ENCODE results near the gene MAD2L1BP.
"Not testable (repeated sequence)": the region's sequence is repeated elsewhere in the genome, so short reads cannot be mapped to it uniquely, and the experiment has no call there.

Gene MAD2L1BP

DNA sequence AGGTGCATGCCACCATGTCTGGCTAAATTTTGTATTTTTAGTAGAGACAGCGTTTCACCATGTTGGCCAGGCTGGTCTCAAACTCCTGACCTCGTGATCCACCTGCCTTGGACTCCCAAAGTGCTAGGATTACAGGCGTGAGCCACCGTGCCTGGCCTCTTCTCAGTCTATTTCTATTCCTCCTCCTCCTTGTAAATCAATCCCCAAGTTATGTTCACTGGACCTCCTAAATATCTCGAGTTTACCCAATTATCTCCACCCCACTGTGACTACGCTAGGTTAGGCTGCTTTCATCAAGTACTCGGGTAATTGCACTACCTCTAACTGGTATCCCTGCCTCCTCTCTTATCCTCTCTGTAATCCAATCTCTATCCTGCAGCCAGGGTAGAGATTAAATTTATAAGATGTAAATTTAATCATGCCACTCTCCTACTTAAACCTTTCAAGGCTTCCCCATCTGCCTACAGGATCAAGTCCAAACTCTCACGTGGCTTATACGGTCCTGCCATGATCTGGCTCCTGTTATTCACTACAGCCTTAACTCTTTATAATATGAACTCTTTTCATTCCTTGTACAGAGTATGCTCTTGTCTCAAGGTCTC lies 837 bp upstream of the MAD2L1BP start:
- H3K4me3 ChIP-seq (ENCODE audit: insufficient read length, low read depth): no peak overlapping the region
- H3K36me3 ChIP-seq (ENCODE audit: insufficient read depth, insufficient read length, low read length): peaks cover 22% of the 10 kb centered on the region
- DNase-seq (ENCODE audit: low read depth, low spot score): no peak
- no peak overlapping the region for H3K9ac ChIP-seq (ENCODE audit: insufficient read length, low read depth)
- no peak for TF ChIP-seq ZNF274 (IDR thresholded peaks at IDR 0.05; ENCODE audit: low read depth, low read length)
- no peak for TF ChIP-seq SUZ12 (IDR thresholded peaks at IDR 0.05; ENCODE audit: extremely low read depth, insufficient read depth, insufficient read length)
- no peak for TF ChIP-seq YY1 (IDR thresholded peaks at IDR 0.05; ENCODE audit: insufficient read depth, insufficient read length)
- no peaks in the 10 kb centered on the region for H3K27me3 ChIP-seq (ENCODE audit: insufficient read depth, insufficient read length)
- peaks cover 4% of the 10 kb centered on the region for H3K4me1 ChIP-seq (ENCODE audit: insufficient read depth, insufficient read length)
- no peaks in the 10 kb centered on the region for H3K9me3 ChIP-seq (ENCODE audit: insufficient read depth, low read length)

DNA sequence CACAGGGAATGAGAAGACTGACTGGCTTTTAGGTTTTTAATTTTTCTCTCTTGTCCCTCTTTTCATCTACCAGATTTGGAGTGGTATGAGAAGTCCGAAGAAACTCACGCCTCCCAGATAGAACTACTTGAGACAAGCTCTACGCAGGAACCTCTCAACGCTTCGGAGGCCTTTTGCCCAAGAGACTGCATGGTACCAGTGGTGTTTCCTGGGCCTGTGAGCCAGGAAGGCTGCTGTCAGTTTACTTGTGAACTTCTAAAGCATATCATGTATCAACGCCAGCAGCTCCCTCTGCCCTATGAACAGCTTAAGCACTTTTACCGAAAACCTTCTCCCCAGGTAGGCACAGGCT lies 644 bp downstream of the MAD2L1BP start:
- DNase-seq (ENCODE audit: low read depth, low spot score): no peak
- peaks cover 37% of the 10 kb centered on the region for H3K36me3 ChIP-seq (ENCODE audit: insufficient read depth, insufficient read length, low read length)
- H3K9ac ChIP-seq (ENCODE audit: insufficient read length, low read depth): peak overlapping the region; percentile 99
- peak overlapping the region; percentile 95 for H3K4me3 ChIP-seq (ENCODE audit: insufficient read length, low read depth)
- H3K9me3 ChIP-seq (ENCODE audit: insufficient read depth, low read length): no peaks in the 10 kb centered on the region
- TF ChIP-seq SUZ12 (IDR thresholded peaks at IDR 0.05; ENCODE audit: extremely low read depth, insufficient read depth, insufficient read length) (no peak), ZNF274 (IDR thresholded peaks at IDR 0.05; ENCODE audit: low read depth, low read length) (no peak), YY1 (IDR thresholded peaks at IDR 0.05; ENCODE audit: insufficient read depth, insufficient read length) (no peak)
- no peaks in the 10 kb centered on the region for H3K27me3 ChIP-seq (ENCODE audit: insufficient read depth, insufficient read length)
- peaks cover 4% of the 10 kb centered on the region for H3K4me1 ChIP-seq (ENCODE audit: insufficient read depth, insufficient read length)

GRCh38 chr6:43639984-43640800 lies 4.6 kb downstream of the MAD2L1BP start:
- no peaks in the 10 kb centered on the region for H3K27me3 ChIP-seq (ENCODE audit: insufficient read depth, insufficient read length)
- no peak overlapping the region for H3K4me3 ChIP-seq (ENCODE audit: insufficient read length, low read depth)
- no peak overlapping the region for H3K9ac ChIP-seq (ENCODE audit: insufficient read length, low read depth)
- H3K9me3 ChIP-seq (ENCODE audit: insufficient read depth, low read length): no peaks in the 10 kb centered on the region
- DNase-seq (ENCODE audit: low read depth, low spot score): no peak
- H3K4me1 ChIP-seq (ENCODE audit: insufficient read depth, insufficient read length): peaks cover 3% of the 10 kb centered on the region
- peaks cover 47% of the 10 kb centered on the region for H3K36me3 ChIP-seq (ENCODE audit: insufficient read depth, insufficient read length, low read length)
- TF ChIP-seq ZNF274 (IDR thresholded peaks at IDR 0.05; ENCODE audit: low read depth, low read length): no peak
- TF ChIP-seq SUZ12 (IDR thresholded peaks at IDR 0.05; ENCODE audit: extremely low read depth, insufficient read depth, insufficient read length): no peak
- no peak for TF ChIP-seq YY1 (IDR thresholded peaks at IDR 0.05; ENCODE audit: insufficient read depth, insufficient read length)

GRCh38 chr6:43644940-43645612 lies 9.4 kb downstream of the MAD2L1BP start, which contains the start of gene RSPH9:
TSS of gene RSPH9 (plus strand) at chr6:43645036. CDS start at chr6:43645099, 63 bp downstream.
- H3K9me3 ChIP-seq (ENCODE audit: insufficient read depth, low read length): no peaks in the 10 kb centered on the region
- no peaks in the 10 kb centered on the region for H3K4me1 ChIP-seq (ENCODE audit: insufficient read depth, insufficient read length)
- no peaks in the 10 kb centered on the region for H3K27me3 ChIP-seq (ENCODE audit: insufficient read depth, insufficient read length)
- H3K9ac ChIP-seq (ENCODE audit: insufficient read length, low read depth): peak within 1 kb of the TSS; percentile 77
- TF ChIP-seq ZNF274 (IDR thresholded peaks at IDR 0.05; ENCODE audit: low read depth, low read length) (no peak), SUZ12 (IDR thresholded peaks at IDR 0.05; ENCODE audit: extremely low read depth, insufficient read depth, insufficient read length) (no peak), YY1 (IDR thresholded peaks at IDR 0.05; ENCODE audit: insufficient read depth, insufficient read length) (no peak)
- peak within 1 kb of the TSS; percentile 39 for H3K4me3 ChIP-seq (ENCODE audit: insufficient read length, low read depth)
- peaks cover 22% of the 10 kb centered on the region for H3K36me3 ChIP-seq (ENCODE audit: insufficient read depth, insufficient read length, low read length)
- DNase-seq (ENCODE audit: low read depth, low spot score): no peak

DNA sequence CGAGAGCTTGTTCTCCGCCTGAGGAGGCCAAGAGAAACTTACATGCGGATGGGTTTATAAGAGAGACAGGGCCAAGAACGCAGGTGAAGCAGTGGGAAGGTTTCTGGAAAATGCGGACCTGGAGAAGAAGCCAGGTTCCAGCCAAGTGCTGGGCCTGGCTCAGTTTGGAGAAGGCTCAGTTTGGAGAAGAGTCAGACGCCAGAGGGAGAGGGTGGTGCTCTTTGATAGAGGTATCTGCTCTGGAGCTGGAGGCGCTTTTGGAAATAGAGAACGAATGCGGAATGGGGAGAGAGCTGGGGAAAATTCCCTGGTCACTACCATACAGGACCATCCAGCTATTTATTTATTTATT lies 9.9 kb downstream of the MAD2L1BP start:
- TF ChIP-seq ZNF274 (IDR thresholded peaks at IDR 0.05; ENCODE audit: low read depth, low read length) (no peak), YY1 (IDR thresholded peaks at IDR 0.05; ENCODE audit: insufficient read depth, insufficient read length) (no peak), SUZ12 (IDR thresholded peaks at IDR 0.05; ENCODE audit: extremely low read depth, insufficient read depth, insufficient read length) (no peak)
- peaks cover 17% of the 10 kb centered on the region for H3K36me3 ChIP-seq (ENCODE audit: insufficient read depth, insufficient read length, low read length)
- no peaks in the 10 kb centered on the region for H3K9me3 ChIP-seq (ENCODE audit: insufficient read depth, low read length)
- no peaks in the 10 kb centered on the region for H3K27me3 ChIP-seq (ENCODE audit: insufficient read depth, insufficient read length)
- DNase-seq (ENCODE audit: low read depth, low spot score): no peak
- H3K4me1 ChIP-seq (ENCODE audit: insufficient read depth, insufficient read length): no peaks in the 10 kb centered on the region
- H3K4me3 ChIP-seq (ENCODE audit: insufficient read length, low read depth): peak overlapping the region; percentile 39
- H3K9ac ChIP-seq (ENCODE audit: insufficient read length, low read depth): peak overlapping the region; percentile 77

DNA sequence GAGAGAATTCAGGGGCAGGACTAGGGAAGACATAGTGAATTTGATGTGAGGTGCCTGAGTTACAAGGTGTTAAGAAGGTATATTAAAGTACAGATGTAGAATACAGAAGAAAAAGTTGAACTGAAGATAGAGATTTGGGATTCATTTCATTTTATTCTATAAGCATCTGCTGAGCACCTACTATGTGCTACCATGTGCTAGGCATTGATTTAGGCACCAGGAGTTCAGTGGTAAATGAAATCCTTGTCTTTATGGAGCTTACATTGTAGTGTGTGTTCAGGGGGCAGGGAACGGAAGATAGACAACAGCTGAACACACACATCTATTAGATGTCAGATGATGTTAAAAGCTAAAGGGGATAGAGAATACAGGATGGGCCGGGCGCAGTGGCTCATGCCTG lies 12.0 kb downstream of the MAD2L1BP start:
- Histone ChIP-seq H3K4me3 (ENCODE audit: insufficient read length, low read depth) (no peak overlapping the region), H3K9ac (ENCODE audit: insufficient read length, low read depth) (no peak overlapping the region), H3K27me3 (ENCODE audit: insufficient read depth, insufficient read length) (no peaks in the 10 kb centered on the region), H3K9me3 (ENCODE audit: insufficient read depth, low read length) (no peaks in the 10 kb centered on the region), H3K36me3 (ENCODE audit: insufficient read depth, insufficient read length, low read length) (peaks cover 1% of the 10 kb centered on the region), H3K4me1 (ENCODE audit: insufficient read depth, insufficient read length) (no peaks in the 10 kb centered on the region)
- no peak for TF ChIP-seq SUZ12 (IDR thresholded peaks at IDR 0.05; ENCODE audit: extremely low read depth, insufficient read depth, insufficient read length)
- TF ChIP-seq ZNF274 (IDR thresholded peaks at IDR 0.05; ENCODE audit: low read depth, low read length): no peak
- TF ChIP-seq YY1 (IDR thresholded peaks at IDR 0.05; ENCODE audit: insufficient read depth, insufficient read length): no peak
- DNase-seq (ENCODE audit: low read depth, low spot score): no peak

GRCh38 chr6:43648248-43648647 lies 12.6 kb downstream of the MAD2L1BP start:
- Histone ChIP-seq H3K9ac (ENCODE audit: insufficient read length, low read depth) (no peak overlapping the region), H3K4me1 (ENCODE audit: insufficient read depth, insufficient read length) (no peaks in the 10 kb centered on the region), H3K4me3 (ENCODE audit: insufficient read length, low read depth) (no peak overlapping the region), H3K36me3 (ENCODE audit: insufficient read depth, insufficient read length, low read length) (no peaks in the 10 kb centered on the region), H3K27me3 (ENCODE audit: insufficient read depth, insufficient read length) (no peaks in the 10 kb centered on the region), H3K9me3 (ENCODE audit: insufficient read depth, low read length) (no peaks in the 10 kb centered on the region)
- no peak for DNase-seq (ENCODE audit: low read depth, low spot score)
- TF ChIP-seq YY1 (IDR thresholded peaks at IDR 0.05; ENCODE audit: insufficient read depth, insufficient read length): no peak
- TF ChIP-seq SUZ12 (IDR thresholded peaks at IDR 0.05; ENCODE audit: extremely low read depth, insufficient read depth, insufficient read length): no peak
- no peak for TF ChIP-seq ZNF274 (IDR thresholded peaks at IDR 0.05; ENCODE audit: low read depth, low read length)

DNA sequence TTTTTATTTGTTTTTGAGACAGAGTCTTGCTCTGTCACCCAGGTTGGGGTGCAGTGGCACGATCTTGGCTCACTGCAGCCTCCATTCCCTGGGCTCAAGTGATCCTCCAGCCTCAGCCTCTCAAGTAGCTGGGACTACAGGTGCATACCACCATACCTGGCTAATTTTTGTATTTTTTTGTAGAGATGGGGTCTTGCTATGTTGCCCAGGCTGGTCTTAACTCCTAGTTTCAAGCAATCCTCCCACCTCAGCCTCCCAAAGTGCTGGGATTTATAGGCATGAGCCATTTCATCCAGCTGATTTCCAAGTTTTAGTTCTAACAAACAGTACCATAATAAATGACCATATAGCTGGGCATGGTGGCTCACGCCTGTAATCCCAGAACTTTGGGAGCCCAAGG lies 17.2 kb downstream of the MAD2L1BP start:
- DNase-seq (ENCODE audit: low read depth, low spot score); H3K36me3 ChIP-seq (ENCODE audit: insufficient read depth, insufficient read length, low read length); H3K4me3 ChIP-seq (ENCODE audit: insufficient read length, low read depth); H3K27me3 ChIP-seq (ENCODE audit: insufficient read depth, insufficient read length); H3K9me3 ChIP-seq (ENCODE audit: insufficient read depth, low read length); H3K9ac ChIP-seq (ENCODE audit: insufficient read length, low read depth); H3K4me1 ChIP-seq (ENCODE audit: insufficient read depth, insufficient read length): not testable (repeated sequence)

Measured in NT2/D1 (cell line).